Stimulated activated CD8-positive, alpha-beta memory T cell treated with anti-CD3 and anti-CD28 coated beads, Interleukin-15, amount 100 ng/mL, for 1 hour (primary cell): ENCODE measurements around the gene ASB1.

ENCODE experiments used
- DNase-seq: peaks from one replicate; pipeline ENCODE4 v3.0.0-alpha.2; 2020; ENCODE audit warnings: low read depth

The ASB1 gene

GRCh38 chr2:238426568-238427434, at the start of gene ASB1:
ASB1 (plus strand) TSS chr2:238426927; CDS start chr2:238427071, 144 bp downstream.
- DNase-seq, result peak; percentile 53

- DNase-seq, result no peak
Observed at GRCh38 chr2:238378230-238379095, 48.3 kb upstream of the ASB1 start.

GRCh38 chr2:238379096-238379810, 47.5 kb upstream of the ASB1 start:
- no peak for DNase-seq

GRCh38 chr2:238380336-238380735, 46.4 kb upstream of the ASB1 start:
- DNase-seq, result no peak

GRCh38 chr2:238380785-238381184, 45.9 kb upstream of the ASB1 start:
- DNase-seq, result no peak

- DNase-seq, result no peak
Observed at GRCh38 chr2:238381341-238382115, 45.2 kb upstream of the ASB1 start.

GRCh38 chr2:238382381-238382781, 44.3 kb upstream of the ASB1 start:
- no peak for DNase-seq

GRCh38 chr2:238383135-238383534, 43.6 kb upstream of the ASB1 start:
- DNase-seq, result no peak

- DNase-seq, result no peak
Observed at GRCh38 chr2:238383743-238384380, 42.9 kb upstream of the ASB1 start.

- no peak for DNase-seq
Observed at GRCh38 chr2:238387332-238387731, 39.4 kb upstream of the ASB1 start.

- no peak for DNase-seq
Observed at GRCh38 chr2:238388794-238389193, 37.9 kb upstream of the ASB1 start.

GRCh38 chr2:238389988-238390589, 36.6 kb upstream of the ASB1 start:
- no peak for DNase-seq

- DNase-seq, result no peak
Observed at GRCh38 chr2:238391042-238391689, 35.6 kb upstream of the ASB1 start.

- DNase-seq, result no peak
Observed at GRCh38 chr2:238396663-238397062, 30.1 kb upstream of the ASB1 start.

- no peak for DNase-seq
Observed at GRCh38 chr2:238397356-238397755, 29.4 kb upstream of the ASB1 start.

- DNase-seq, result no peak
Observed at GRCh38 chr2:238398577-238398976, 28.1 kb upstream of the ASB1 start.

GRCh38 chr2:238399094-238399493, 27.6 kb upstream of the ASB1 start:
- no peak for DNase-seq

GRCh38 chr2:238401551-238401950, 25.2 kb upstream of the ASB1 start:
- DNase-seq, result no peak

- DNase-seq, result no peak
Observed at GRCh38 chr2:238403632-238404405, 22.9 kb upstream of the ASB1 start.
